IMR-90 (cell line): ENCODE measurements around the gene GOT2. TPM values are rescaled to one million over a fixed set of nuclear protein-coding genes. Genes with fewer than 3 reads are reported as not detected.

Source experiments
- ATAC-seq: fragments of 200-7000 bp; cut with Tn5 transposase; 2 replicates; pipeline ENCODE4 v1.9.1; 2020; ENCODE audit warnings: low read depth, mild to moderate bottlenecking, moderate library complexity
- BruUV-seq: library from RNA; stranded (reverse); fragments of 400-500 nt; replicated peaks from 2 replicates; lab custom pipeline; 2021; lab: Mats Ljungman, UMichigan
- CTCF ChIA-PET: fragments of 300-600 bp; formaldehyde crosslinking; extraction: SDS; loops from one replicate; lab custom pipeline; 2021; ENCODE audit warnings: antibody characterized with exemption; lab: Yijun Ruan, JAX
- POLR2A ChIA-PET: fragments of 300-600 bp; sonication (Branson Sonifier 250); formaldehyde crosslinking; loops from one replicate; lab custom pipeline; 2022; ENCODE audit warnings: antibody characterized with exemption; ENCODE audit not compliant: unreplicated experiment; lab: Charles Lee
- DNase-seq: peaks from one replicate; pipeline ENCODE4 v3.0.0; 2013
- H2AFZ ChIP-seq: replicated peaks from 2 replicates; pipeline ENCODE3; 2013; ENCODE audit warnings: low read length, mild to moderate bottlenecking; ENCODE audit not compliant: poor library complexity
- H2AK5ac ChIP-seq: 2 replicates; pipeline ENCODE4 v1.6.1; 2013; ENCODE audit warnings: low read depth, low read length, inconsistent platforms
- H2AK9ac ChIP-seq: replicated peaks from 2 replicates; pipeline ENCODE3; 2013; ENCODE audit warnings: mild to moderate bottlenecking, low read depth, low read length, moderate library complexity; ENCODE audit not compliant: poor library complexity
- H2BK120ac ChIP-seq: 2 replicates; pipeline ENCODE4 v1.6.1; 2013; ENCODE audit warnings: low read depth, low read length, inconsistent platforms
- H2BK15ac ChIP-seq: 3 replicates; pipeline ENCODE4 v1.6.1; 2013; ENCODE audit warnings: low read depth, low read length, inconsistent platforms
- H2BK20ac ChIP-seq: 2 replicates; pipeline ENCODE4 v1.6.1; 2013; ENCODE audit warnings: low read depth, mild to moderate bottlenecking, inconsistent platforms, low read length, moderate library complexity
- H2BK5ac ChIP-seq: 2 replicates; pipeline ENCODE4 v1.6.1; 2013; ENCODE audit warnings: mild to moderate bottlenecking, low read depth, low read length, inconsistent platforms; ENCODE audit not compliant: poor library complexity, severe bottlenecking
- H3K14ac ChIP-seq: replicated peaks from 2 replicates; pipeline ENCODE4 v1.6.1; 2013; ENCODE audit warnings: low read depth, low read length, inconsistent platforms
- H3K18ac ChIP-seq: 2 replicates; pipeline ENCODE4 v1.6.1; 2013; ENCODE audit warnings: low read depth, low read length, control low read depth
- H3K23ac ChIP-seq: 2 replicates; pipeline ENCODE4 v1.6.1; 2013; ENCODE audit warnings: low read depth, low read length, inconsistent platforms
- H3K27ac ChIP-seq: 2 replicates; pipeline ENCODE4 v1.5.1; 2013; ENCODE audit warnings: mild to moderate bottlenecking, control low read depth, low read length; ENCODE audit not compliant: insufficient read depth
- H3K27me3 ChIP-seq: 2 replicates; pipeline ENCODE4 v1.6.1; 2013; ENCODE audit warnings: low read length; ENCODE audit not compliant: control insufficient read depth, insufficient read depth
- H3K36me3 ChIP-seq: 2 replicates; pipeline ENCODE4 v1.6.1; 2013; ENCODE audit warnings: low read length, mixed read lengths; ENCODE audit not compliant: control insufficient read depth, insufficient read depth
- H3K4ac ChIP-seq: 2 replicates; pipeline ENCODE4 v1.6.1; 2013; ENCODE audit warnings: low read depth, low read length, inconsistent platforms
- H3K4me1 ChIP-seq: 2 replicates; pipeline ENCODE4 v1.6.1; 2013; ENCODE audit warnings: low read length, mixed read lengths; ENCODE audit not compliant: control insufficient read depth, insufficient read depth
- H3K4me2 ChIP-seq: 2 replicates; pipeline ENCODE4 v1.6.1; 2013; ENCODE audit warnings: low read depth, mild to moderate bottlenecking, control low read depth, low read length, moderate library complexity
- H3K4me3 ChIP-seq: 2 replicates; pipeline ENCODE4 v1.5.1; 2013; ENCODE audit warnings: low read depth, mild to moderate bottlenecking, control low read depth, low read length, moderate library complexity; ENCODE audit not compliant: insufficient read depth
- H3K56ac ChIP-seq: 2 replicates; pipeline ENCODE4 v1.6.1; 2013; ENCODE audit warnings: low read length, inconsistent platforms; ENCODE audit not compliant: insufficient read depth; ENCODE audit errors: extremely low read depth
- H3K79me1 ChIP-seq, 2 experiments: 2 replicates each; pipeline ENCODE4 v1.6.1; 2013; ENCODE audit warnings: low read length in 2 of 2, inconsistent platforms in 1 of 2, low read depth in 1 of 2
- H3K9ac ChIP-seq: 2 replicates; pipeline ENCODE4 v1.6.1; 2013; ENCODE audit warnings: low read depth, low read length, control low read depth
- H3K9me1 ChIP-seq: 2 replicates; pipeline ENCODE4 v1.6.1; 2013; ENCODE audit warnings: low read length, inconsistent platforms; ENCODE audit not compliant: insufficient read depth
- H3K9me3 ChIP-seq: 2 replicates; pipeline ENCODE4 v1.6.1; 2013; ENCODE audit warnings: low read length; ENCODE audit not compliant: control insufficient read depth, insufficient read depth
- H4K20me1 ChIP-seq: 2 replicates; pipeline ENCODE4 v1.6.1; 2013; ENCODE audit warnings: low read length, inconsistent platforms; ENCODE audit not compliant: insufficient read depth
- H4K5ac ChIP-seq: 2 replicates; pipeline ENCODE4 v1.6.1; 2013; ENCODE audit warnings: mild to moderate bottlenecking, low read depth, low read length, control low read depth
- H4K8ac ChIP-seq, 2 experiments: 2 replicates each; pipeline ENCODE4 v1.6.1; 2013; ENCODE audit warnings: low read depth in 2 of 2, low read length in 2 of 2, control low read depth in 1 of 2, inconsistent platforms in 1 of 2
- H4K91ac ChIP-seq: 2 replicates; pipeline ENCODE4 v1.6.1; 2013; ENCODE audit warnings: low read depth, low read length, inconsistent platforms; ENCODE audit not compliant: insufficient read depth
- BHLHE40 ChIP-seq: fragments of 150-350 bp; IDR thresholded peaks from 2 replicates; pipeline ENCODE4 v1.6.1; 2016; ENCODE audit warnings: mild to moderate bottlenecking, low read depth, low read length
- CEBPB ChIP-seq: IDR thresholded peaks from 2 replicates; pipeline ENCODE4 v1.6.1; 2012; ENCODE audit warnings: low read depth, low read length, improper control_type of control experiment
- CHD1 ChIP-seq: IDR thresholded peaks from 2 replicates; pipeline ENCODE4 v1.6.1; 2012; ENCODE audit warnings: low read depth, low read length, improper control_type of control experiment
- CTCF ChIP-seq: conservative IDR thresholded peaks from 2 replicates; pipeline ENCODE4 v1.5.1; 2012; ENCODE audit warnings: mild to moderate bottlenecking, low read depth, low read length, improper control_type of control experiment
- ELK1 ChIP-seq: fragments of 150-350 bp; IDR thresholded peaks from 2 replicates; pipeline ENCODE4 v1.6.1; 2016; ENCODE audit warnings: low read depth, mild to moderate bottlenecking, low read length, moderate library complexity, borderline replicate concordance
- MAZ ChIP-seq: IDR thresholded peaks from 2 replicates; pipeline ENCODE4 v1.6.1; 2012; ENCODE audit warnings: low read depth, mild to moderate bottlenecking, low read length, improper control_type of control experiment, moderate library complexity, borderline replicate concordance
- MXI1 ChIP-seq: IDR thresholded peaks from 2 replicates; pipeline ENCODE4 v1.6.1; 2012; ENCODE audit warnings: low read depth, mild to moderate bottlenecking, low read length, moderate library complexity, borderline replicate concordance
- POLR2A ChIP-seq: IDR thresholded peaks from 2 replicates; pipeline ENCODE4 v1.6.1; 2012; ENCODE audit warnings: mild to moderate bottlenecking, low read depth, low read length
- RAD21 ChIP-seq: IDR thresholded peaks from 2 replicates; pipeline ENCODE4 v1.6.1; 2012; ENCODE audit warnings: low read length, improper control_type of control experiment
- RCOR1 ChIP-seq: IDR thresholded peaks from 2 replicates; pipeline ENCODE4 v1.6.1; 2012; ENCODE audit warnings: mild to moderate bottlenecking, low read length, improper control_type of control experiment; ENCODE audit not compliant: insufficient replicate concordance
- SMC3 ChIP-seq: fragments of 150-350 bp; IDR thresholded peaks from 2 replicates; pipeline ENCODE4 v1.6.1; 2016; ENCODE audit warnings: low read depth, mild to moderate bottlenecking, antibody characterized with exemption, low read length, moderate library complexity
- USF2 ChIP-seq: fragments of 150-350 bp; IDR thresholded peaks from 2 replicates; pipeline ENCODE4 v1.6.1; 2017; ENCODE audit warnings: mild to moderate bottlenecking, antibody characterized with exemption, low read length, low read depth
- WGBS, 2 experiments: methylation state at CpG; one replicate each; pipeline versions ENCODE4 v1.1.5 to v1.1.7; 2013; ENCODE audit warnings: missing lambda C conversion rate in 2 of 2; ENCODE audit not compliant: insufficient read length in 1 of 2; ENCODE audit errors: extremely low coverage in 2 of 2; 5-methylcytosine and 5-hydroxymethylcytosine counted together
- dilution Hi-C: fragments of 300-500 bp; cut with HindIII; formaldehyde crosslinking; loops from one replicate; pipeline ENCODE4 v1.14.3; 2018; ENCODE audit warnings: low sequenced_read_pairs; ENCODE audit not compliant: unreplicated experiment
- in situ Hi-C: fragments of 300-500 bp; cut with MboI; formaldehyde crosslinking; loops from 3 replicates; pipeline ENCODE4 v1.14.3; 2019; ENCODE audit warnings: low sequenced_read_pairs, inconsistent platforms, mixed read lengths
- intact Hi-C: fragments of 100-400 bp; cut with micrococcal nuclease; formaldehyde crosslinking; loops from 2 replicates; pipeline ENCODE4 v1.10.0; 2022
- polyA plus RNA-seq, 3 experiments: library from polyadenylated mRNA; depleted of rRNA; stranded (reverse); fragments of >200 nt; gene quantifications; 2 replicates each; pipeline ENCODE4 v1.2.3, GENCODE V29; 2012; ENCODE audit warnings: low replicate concordance in 1 of 3
- total RNA-seq: library from RNA; depleted of rRNA; stranded (reverse); fragments of >200 nt; gene quantifications from 2 replicates; pipeline ENCODE4 v1.2.3, GENCODE V29; 2012

Gene GOT2
- total and polyA plus RNA-seq, 2 of the 4 experiments (the other 2 are of a cell fraction): 50.2 to 60.2 TPM

GRCh38 chr16:58684354-58685083, 49.6 kb downstream of the GOT2 start, which contains the start of gene SLC38A7 (continued):
- TF ChIP-seq USF2: peak; percentile 100

- in situ Hi-C loops: no loop called here
- dilution Hi-C loops: no loop called here
- intact Hi-C loops: no loop called here
- no peaks in the 10 kb centered on the region for H3K9me3 ChIP-seq
- H2AFZ ChIP-seq: peak overlapping the region; percentile 99
- H3K27ac ChIP-seq: peak overlapping the region; percentile 67
- H2BK120ac ChIP-seq: no peak overlapping the region
- 0 out of 2 replicates have a peak overlapping the region, but pooled peaks have one; percentile 44 for H4K91ac ChIP-seq
- H4K5ac ChIP-seq: peak overlapping the region; percentile 72
- no peaks in the 10 kb centered on the region; the same call in 1 of the 2 replicates for H4K20me1 ChIP-seq
- no peak overlapping the region for H2BK5ac ChIP-seq
- ATAC-seq (peak; percentile 27), DNase-seq (peak; percentile 10)
- peak overlapping the region; percentile 92 for H2AK9ac ChIP-seq
- H3K9me1 ChIP-seq: peaks cover 15% of the 10 kb centered on the region
- peak overlapping the region; percentile 70; the same call in 1 of the 2 replicates for H3K14ac ChIP-seq
- H3K79me1 ChIP-seq: peaks cover 10 to 32% of the 10 kb centered on the region in 2 experiments
- H3K4me2 ChIP-seq: peak overlapping the region; percentile 96
- 0 out of 2 replicates have a peak overlapping the region, but pooled peaks have one; percentile 56 for H3K23ac ChIP-seq
- no TSS peak for BruUV-seq
- peaks cover 14% of the 10 kb centered on the region; the same call in 1 of the 2 replicates for H3K36me3 ChIP-seq
- no peak overlapping the region for H2BK20ac ChIP-seq
- WGBS, 2 experiments: 72% methylated on average over 2 of the region's 3 CpGs; no CpG with 5 or more reads in 1 of the 2 experiments
- H2BK15ac ChIP-seq: no peak overlapping the region
- peak overlapping the region; percentile 14 to 87 for H4K8ac ChIP-seq
- H3K18ac ChIP-seq: no peak overlapping the region; the same call in 1 of the 2 replicates
- H3K4me1 ChIP-seq: peaks cover 8% of the 10 kb centered on the region
- H3K56ac ChIP-seq: no peak overlapping the region
- peak overlapping the region; percentile 86 for H3K4me3 ChIP-seq
- peak overlapping the region; percentile 82 for H3K9ac ChIP-seq
- no peaks in the 10 kb centered on the region for H3K27me3 ChIP-seq
- CTCF ChIA-PET: no interaction called here
- H2AK5ac ChIP-seq: peak overlapping the region; percentile 12; the same call in 1 of the 2 replicates
- H3K4ac ChIP-seq: peak overlapping the region; percentile 74
- POLR2A ChIA-PET: no interaction called here
- no peak for TF ChIP-seq RCOR1
- no peak for TF ChIP-seq CEBPB
- TF ChIP-seq RAD21: no peak
- no peak for TF ChIP-seq ELK1
- TF ChIP-seq MXI1: no peak
- TF ChIP-seq CTCF: no peak
- no peak for TF ChIP-seq CHD1
- no peak; the same call in 1 of the 2 replicates for TF ChIP-seq POLR2A
- no peak for TF ChIP-seq MAZ
- no peak for TF ChIP-seq BHLHE40
- no peak for TF ChIP-seq SMC3
Observed at GRCh38 chr16:58684001-58684353, 50.1 kb downstream of the GOT2 start.
